H9 (cell line): ENCODE data around the gene TARBP2. TPM values are rescaled to one million over a fixed set of nuclear protein-coding genes. Genes with fewer than 3 reads are reported as not detected.

Experiments
- DNase-seq: peaks from one replicate; pipeline ENCODE4 v3.0.0-alpha.2; 2017
- H2AFZ ChIP-seq: one replicate; pipeline ENCODE4 v1.6.1; 2013; ENCODE audit warnings: mild to moderate bottlenecking, low read length, control low read depth, moderate library complexity
- H2AK5ac ChIP-seq: 2 replicates; pipeline ENCODE4 v1.6.1; 2013; ENCODE audit warnings: low read length, control low read depth, mixed read lengths; ENCODE audit not compliant: insufficient read length
- H2BK120ac ChIP-seq: one replicate; pipeline ENCODE4 v1.6.1; 2013; ENCODE audit warnings: low read depth, mild to moderate bottlenecking, low read length, control low read depth, inconsistent platforms; ENCODE audit not compliant: poor library complexity, severe bottlenecking
- H2BK12ac ChIP-seq: 2 replicates; pipeline ENCODE4 v1.6.1; 2013; ENCODE audit warnings: low read length, control low read depth, mixed read lengths, low read depth; ENCODE audit not compliant: insufficient read length
- H2BK15ac ChIP-seq: 2 replicates; pipeline ENCODE4 v1.6.1; 2013; ENCODE audit warnings: low read depth, low read length, control low read depth
- H2BK20ac ChIP-seq: one replicate; pipeline ENCODE4 v1.6.1; 2013; ENCODE audit warnings: low read depth, mild to moderate bottlenecking, low read length, control low read depth, inconsistent platforms; ENCODE audit not compliant: poor library complexity, severe bottlenecking
- H2BK5ac ChIP-seq: 2 replicates; pipeline ENCODE4 v1.6.1; 2013; ENCODE audit warnings: low read length, control low read depth, mixed read lengths; ENCODE audit not compliant: insufficient read length
- H3K14ac ChIP-seq: 2 replicates; pipeline ENCODE4 v1.6.1; 2013; ENCODE audit warnings: low read length, control low read depth; ENCODE audit not compliant: insufficient read depth
- H3K18ac ChIP-seq: 2 replicates; pipeline ENCODE4 v1.6.1; 2013; ENCODE audit warnings: low read depth, mild to moderate bottlenecking, mixed read lengths, low read length, control low read depth; ENCODE audit not compliant: insufficient read length
- H3K23ac ChIP-seq: 2 replicates; pipeline ENCODE4 v1.6.1; 2013; ENCODE audit warnings: low read length, control low read depth, mixed read lengths, low read depth; ENCODE audit not compliant: insufficient read length
- H3K23me2 ChIP-seq: 2 replicates; pipeline ENCODE4 v1.6.1; 2013; ENCODE audit warnings: low read depth, mild to moderate bottlenecking, mixed read lengths, low read length, control low read depth; ENCODE audit not compliant: insufficient read length, poor library complexity, severe bottlenecking
- H3K27ac ChIP-seq: 2 replicates; pipeline ENCODE4 v1.5.1; 2013; ENCODE audit warnings: low read length, control low read depth, mixed read lengths, low read depth; ENCODE audit not compliant: insufficient read length
- H3K27me3 ChIP-seq: 2 replicates; pipeline ENCODE4 v1.6.1; 2013; ENCODE audit warnings: low read length, control low read depth, inconsistent platforms; ENCODE audit not compliant: insufficient read depth
- H3K4ac ChIP-seq: 2 replicates; pipeline ENCODE4 v1.6.1; 2013; ENCODE audit warnings: low read depth, mild to moderate bottlenecking, control low read depth, inconsistent platforms, low read length, moderate library complexity
- H3K4me1 ChIP-seq: 2 replicates; pipeline ENCODE4 v1.6.1; 2013; ENCODE audit warnings: low read length, control low read depth, inconsistent platforms; ENCODE audit not compliant: insufficient read depth
- H3K4me2 ChIP-seq: 2 replicates; pipeline ENCODE4 v1.6.1; 2013; ENCODE audit warnings: low read length, control low read depth, mixed read lengths; ENCODE audit not compliant: insufficient read length, insufficient read depth
- H3K56ac ChIP-seq: 2 replicates; pipeline ENCODE4 v1.6.1; 2013; ENCODE audit warnings: low read depth, mild to moderate bottlenecking, mixed read lengths, low read length, control low read depth; ENCODE audit not compliant: insufficient read length
- H3K79me1 ChIP-seq: 2 replicates; pipeline ENCODE4 v1.6.1; 2013; ENCODE audit warnings: low read depth, mild to moderate bottlenecking, moderate library complexity, low read length, control low read depth, inconsistent platforms; ENCODE audit not compliant: insufficient read depth, poor library complexity, severe bottlenecking
- H3K79me2 ChIP-seq: 2 replicates; pipeline ENCODE4 v1.6.1; 2013; ENCODE audit warnings: low read length, control low read depth, inconsistent platforms; ENCODE audit not compliant: insufficient read depth
- H3K9ac ChIP-seq: 2 replicates; pipeline ENCODE4 v1.6.1; 2013; ENCODE audit warnings: low read length, control low read depth, mixed read lengths; ENCODE audit not compliant: insufficient read length; ENCODE audit errors: extremely low read depth
- H3K9me3 ChIP-seq: one replicate; pipeline ENCODE4 v1.6.1; 2013; ENCODE audit warnings: low read depth, low read length, inconsistent platforms; ENCODE audit not compliant: control insufficient read depth
- H3T11ph ChIP-seq: one replicate; pipeline ENCODE4 v1.6.1; 2013; ENCODE audit warnings: mild to moderate bottlenecking, low read length, control low read depth, inconsistent platforms
- H4K20me1 ChIP-seq: one replicate; pipeline ENCODE4 v1.6.1; 2013; ENCODE audit not compliant: control insufficient read depth, insufficient read length, insufficient read depth
- H4K5ac ChIP-seq: 2 replicates; pipeline ENCODE4 v1.6.1; 2013; ENCODE audit warnings: low read depth, mild to moderate bottlenecking, mixed read lengths, low read length, control low read depth; ENCODE audit not compliant: insufficient read length
- H4K8ac ChIP-seq: replicated peaks from 2 replicates; pipeline ENCODE4 v1.6.1; 2013; ENCODE audit warnings: low read length, control low read depth, mixed read lengths, low read depth; ENCODE audit not compliant: insufficient read length
- H4K91ac ChIP-seq: 2 replicates; pipeline ENCODE4 v1.6.1; 2013; ENCODE audit warnings: low read depth, mild to moderate bottlenecking, moderate library complexity, mixed read lengths, low read length, control low read depth; ENCODE audit not compliant: insufficient read length
- H3K27ac Mint-ChIP-seq, 3 experiments: 2 replicates in 2 of 3; 3 replicates in 1 of 3; pipeline ENCODE4 v1.8.0; 2020 to 2021; ENCODE audit warnings: mixed read lengths in 3 of 3, mild to moderate bottlenecking in 1 of 3, moderate library complexity in 1 of 3
- H3K27me3 Mint-ChIP-seq: 2 replicates; pipeline ENCODE4 v1.8.0; 2021; ENCODE audit warnings: low read depth, mild to moderate bottlenecking, moderate library complexity, mixed read lengths
- H3K36me3 Mint-ChIP-seq, 3 experiments: 2 replicates in 2 of 3; 3 replicates in 1 of 3; pipeline ENCODE4 v1.8.0; 2020 to 2021; ENCODE audit warnings: low read depth in 3 of 3, mixed read lengths in 3 of 3; ENCODE audit not compliant: insufficient read depth in 1 of 3
- H3K4me1 Mint-ChIP-seq, 2 experiments: 2 replicates each; pipeline ENCODE4 v1.8.0; 2020; ENCODE audit warnings: mixed read lengths in 2 of 2
- H3K4me3 Mint-ChIP-seq, 2 experiments: 2 replicates in 1 of 2; 3 replicates in 1 of 2; pipeline ENCODE4 v1.8.0; 2020 to 2021; ENCODE audit warnings: mild to moderate bottlenecking in 2 of 2, mixed read lengths in 2 of 2, moderate library complexity in 1 of 2
- H3K9me3 Mint-ChIP-seq, 2 experiments: 2 replicates in 1 of 2; 3 replicates in 1 of 2; pipeline ENCODE4 v1.8.0; 2020; ENCODE audit warnings: mild to moderate bottlenecking in 2 of 2, mixed read lengths in 2 of 2, moderate library complexity in 1 of 2
- WGBS: extraction: QIAGEN DNeasy Blood & Tissue Kit; methylation state at CpG from one replicate; pipeline ENCODE4 v1.1.7; 2013; ENCODE audit warnings: missing lambda C conversion rate, low lambda C conversion rate, mixed read lengths; ENCODE audit not compliant: insufficient read length; ENCODE audit errors: extremely low coverage; 5-methylcytosine and 5-hydroxymethylcytosine counted together
- total RNA-seq: library from RNA; stranded (reverse); gene quantifications from 2 replicates; pipeline ENCODE4 v1.2.1, GENCODE V29; 2021
- TF ChIP-seq, protein P1 (sequence below): fragments of 200-600 bp; sonication (generic); conservative IDR thresholded peaks from 3 replicates; pipeline ENCODE4 v1.8.0; 2021; ENCODE audit warnings: antibody characterized with exemption, mild to moderate bottlenecking

TARBP2 gene
- total RNA-seq, 1 experiment from 2014 or later, result 79.2 TPM

DNA sequence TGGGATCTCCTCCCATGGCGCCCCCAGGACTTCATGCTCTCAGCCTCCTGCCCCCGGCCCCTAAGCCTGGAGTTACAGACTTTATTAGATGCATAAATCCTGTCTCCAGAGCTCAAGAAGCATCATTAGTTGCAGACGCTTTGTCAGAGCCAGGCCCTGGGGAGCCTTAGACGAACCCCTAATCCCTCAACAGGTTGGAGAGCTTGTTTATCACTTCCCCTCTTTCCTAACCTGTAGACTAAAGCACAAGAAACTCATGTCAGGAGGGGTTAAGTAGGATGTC lies 6.5 kb downstream of the TARBP2 start:
- Histone ChIP-seq H2BK5ac (no peak overlapping the region), H2BK120ac (no peak overlapping the region), H3K9me3 (no peaks in the 10 kb centered on the region), H3K56ac (no peak overlapping the region), H2AK5ac (no peak overlapping the region), H3K4me1 (no peaks in the 10 kb centered on the region), H3K79me1 (no peaks in the 10 kb centered on the region), H3K23ac (no peak overlapping the region), H3K27ac (no peak overlapping the region), H3K23me2 (no peaks in the 10 kb centered on the region), H4K91ac (no peak overlapping the region), H4K20me1 (no peaks in the 10 kb centered on the region), H2BK12ac (no peak overlapping the region), H4K8ac (no peak overlapping the region), H3K4ac (no peak overlapping the region), H3K27me3 (no peaks in the 10 kb centered on the region), H4K5ac (no peak overlapping the region), H3K14ac (no peak overlapping the region), H2BK15ac (no peak overlapping the region), H3K4me2 (no peak overlapping the region), H3T11ph (no peak overlapping the region), H2AFZ (no peak overlapping the region), H3K79me2 (no peaks in the 10 kb centered on the region), H2BK20ac (no peak overlapping the region), H3K18ac (no peak overlapping the region), H3K9ac (no peak overlapping the region)
- Mint-ChIP-seq H3K4me3 (no peak overlapping the region), H3K36me3 (peaks cover 19 to 36% (median 29%) of the 10 kb centered on the region in 3 experiments), H3K4me1 (peaks cover 5 to 11% of the 10 kb centered on the region in 2 experiments; a peak in 3 of 4 replicates), H3K9me3 (no peaks in the 10 kb centered on the region), H3K27ac (peak overlapping the region in 2 of 3 experiments; percentile 71 to 85; a peak in 5 of 7 replicates), H3K27me3 (no peaks in the 10 kb centered on the region)
- TF ChIP-seq, protein P1, sequence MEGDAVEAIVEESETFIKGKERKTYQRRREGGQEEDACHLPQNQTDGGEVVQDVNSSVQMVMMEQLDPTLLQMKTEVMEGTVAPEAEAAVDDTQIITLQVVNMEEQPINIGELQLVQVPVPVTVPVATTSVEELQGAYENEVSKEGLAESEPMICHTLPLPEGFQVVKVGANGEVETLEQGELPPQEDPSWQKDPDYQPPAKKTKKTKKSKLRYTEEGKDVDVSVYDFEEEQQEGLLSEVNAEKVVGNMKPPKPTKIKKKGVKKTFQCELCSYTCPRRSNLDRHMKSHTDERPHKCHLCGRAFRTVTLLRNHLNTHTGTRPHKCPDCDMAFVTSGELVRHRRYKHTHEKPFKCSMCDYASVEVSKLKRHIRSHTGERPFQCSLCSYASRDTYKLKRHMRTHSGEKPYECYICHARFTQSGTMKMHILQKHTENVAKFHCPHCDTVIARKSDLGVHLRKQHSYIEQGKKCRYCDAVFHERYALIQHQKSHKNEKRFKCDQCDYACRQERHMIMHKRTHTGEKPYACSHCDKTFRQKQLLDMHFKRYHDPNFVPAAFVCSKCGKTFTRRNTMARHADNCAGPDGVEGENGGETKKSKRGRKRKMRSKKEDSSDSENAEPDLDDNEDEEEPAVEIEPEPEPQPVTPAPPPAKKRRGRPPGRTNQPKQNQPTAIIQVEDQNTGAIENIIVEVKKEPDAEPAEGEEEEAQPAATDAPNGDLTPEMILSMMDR, result no peak
- WGBS, result no CpG with 5 or more reads among the region's 4 CpGs
- DNase-seq, result no peak
